GM18519 (cell line): ENCODE results near the gene CNNM2.

Experiments used
- ATAC-seq: cut with Tn5 transposase; IDR thresholded peaks from one replicate; pipeline ENCODE4 v1.9.1; 2021; ENCODE audit warnings: mild to moderate bottlenecking, moderate library complexity; ENCODE audit not compliant: unreplicated experiment, low FRiP score

CNNM2 gene

GRCh38 chr10:103067956-103068355 lies 149.9 kb downstream of the CNNM2 start:
- ATAC-seq, result no peak

GRCh38 chr10:103069453-103070331 lies 151.6 kb downstream of the CNNM2 start:
- ATAC-seq, result no peak

DNA sequence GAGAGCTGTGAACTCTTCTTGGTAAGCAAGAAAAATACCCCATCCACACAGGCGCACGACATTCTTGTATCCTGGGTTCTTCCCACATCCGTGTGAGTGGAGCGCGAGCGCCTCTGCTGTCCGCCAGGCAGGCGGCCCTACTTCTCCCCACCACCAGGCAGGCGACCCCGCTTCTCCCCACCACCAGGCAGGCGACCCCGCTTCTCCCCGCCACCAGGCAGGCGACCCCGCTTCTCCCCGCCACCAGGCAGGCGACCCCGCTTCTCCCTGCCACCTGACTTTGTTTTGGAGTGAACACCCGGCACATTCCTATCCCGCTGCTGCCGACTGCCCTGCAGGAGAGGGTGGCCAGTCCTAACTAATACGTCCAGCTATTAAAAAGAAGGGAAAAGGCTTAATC lies 154.2 kb downstream of the CNNM2 start:
- no peak for ATAC-seq

DNA sequence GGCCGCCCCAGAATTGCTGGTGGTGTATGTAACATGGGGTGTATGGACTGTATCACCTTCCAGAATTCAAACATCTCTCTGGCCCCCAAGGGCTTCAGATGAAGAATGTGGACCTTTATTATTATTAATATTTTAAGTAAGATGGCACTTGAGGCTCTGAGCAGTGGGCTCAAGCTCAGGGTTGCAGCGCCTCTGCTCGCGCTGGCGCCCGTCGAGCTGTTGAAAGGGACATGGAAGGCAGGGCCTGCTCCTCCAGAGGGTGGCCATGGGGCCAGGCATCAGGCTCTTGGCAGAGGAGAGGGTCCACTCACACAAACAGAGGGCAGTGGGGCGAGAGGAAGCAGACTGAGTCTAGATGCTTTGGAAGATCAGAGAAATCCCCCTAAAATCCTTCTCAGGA lies 154.8 kb downstream of the CNNM2 start:
- ATAC-seq, result no peak

DNA sequence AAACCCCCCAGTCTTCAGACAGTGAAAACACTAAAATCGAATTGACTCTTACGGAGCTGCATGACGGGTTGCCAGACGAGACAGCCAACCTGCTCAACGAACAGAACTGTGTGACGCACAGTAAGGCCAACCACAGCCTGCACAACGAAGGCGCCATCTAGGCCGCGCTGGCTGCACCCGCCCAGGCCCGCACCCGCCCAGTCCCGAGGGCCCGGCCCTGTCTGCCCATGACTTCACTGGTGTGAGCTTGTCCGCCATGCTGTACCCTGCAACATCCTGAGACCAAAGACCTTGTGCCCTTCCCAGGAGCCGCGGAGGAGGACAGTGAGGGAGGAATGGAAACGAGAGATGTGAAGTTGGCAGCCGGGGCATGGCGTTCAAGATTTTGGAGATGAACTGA lies 158.9 kb downstream of the CNNM2 start:
- ATAC-seq, result no peak

DNA sequence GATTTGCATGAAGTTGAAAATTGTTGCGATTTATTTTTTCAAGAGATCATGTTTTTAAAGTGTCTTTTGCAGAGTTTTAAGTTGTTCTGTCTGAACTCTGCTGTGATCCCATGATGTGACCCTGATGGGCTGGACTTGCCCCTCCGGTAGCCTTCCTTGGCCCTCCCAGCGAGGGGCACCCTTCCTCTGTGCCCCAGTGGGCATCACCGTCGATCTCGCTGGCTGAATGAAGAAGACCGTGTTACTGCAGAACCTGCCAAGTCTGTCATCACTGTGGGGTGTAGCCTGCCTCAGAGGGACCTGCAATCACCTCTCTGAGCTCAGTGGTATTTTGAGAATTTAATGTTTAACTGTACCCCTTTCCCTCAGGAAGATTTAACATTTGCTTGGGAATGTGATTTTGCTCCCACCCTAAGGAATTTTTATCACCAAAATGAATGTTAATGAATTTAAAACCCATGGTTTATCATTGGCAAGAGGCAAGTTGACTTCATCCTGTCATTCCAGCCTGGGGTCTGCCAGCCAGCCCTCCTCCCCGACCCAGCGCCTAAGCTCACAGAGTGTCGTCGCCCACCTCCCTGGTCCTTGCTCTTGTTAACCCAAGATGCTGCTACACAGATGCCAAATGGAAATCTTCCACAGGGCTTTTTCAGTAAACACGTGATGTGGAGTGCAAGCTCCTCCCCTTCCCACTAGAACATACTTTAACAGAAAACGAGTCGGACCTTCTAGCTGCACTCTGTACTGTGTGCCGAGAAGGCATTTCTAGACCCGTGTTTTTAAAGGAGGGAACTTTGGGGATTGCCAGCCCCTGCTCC lies 159.6 kb downstream of the CNNM2 start:
- ATAC-seq, result no peak

DNA sequence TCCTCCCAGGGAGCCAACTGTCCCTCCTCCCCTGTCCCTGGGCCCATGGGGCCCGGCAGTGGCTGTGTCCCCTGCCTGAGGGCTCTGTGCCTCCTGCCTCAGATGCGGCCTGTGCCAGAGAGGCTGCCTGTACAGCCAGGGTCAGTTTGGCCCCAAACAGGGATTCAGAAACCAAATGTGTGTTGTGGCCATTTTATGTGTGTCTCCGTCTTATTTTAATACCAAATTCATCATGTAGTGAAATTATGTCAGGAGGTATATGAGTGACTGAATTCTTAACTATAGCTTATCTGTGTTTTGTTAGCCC lies 160.2 kb downstream of the CNNM2 start:
- no peak for ATAC-seq

- ATAC-seq, result no peak
Observed at GRCh38 chr10:103078676-103079075, 160.6 kb downstream of the CNNM2 start.

DNA sequence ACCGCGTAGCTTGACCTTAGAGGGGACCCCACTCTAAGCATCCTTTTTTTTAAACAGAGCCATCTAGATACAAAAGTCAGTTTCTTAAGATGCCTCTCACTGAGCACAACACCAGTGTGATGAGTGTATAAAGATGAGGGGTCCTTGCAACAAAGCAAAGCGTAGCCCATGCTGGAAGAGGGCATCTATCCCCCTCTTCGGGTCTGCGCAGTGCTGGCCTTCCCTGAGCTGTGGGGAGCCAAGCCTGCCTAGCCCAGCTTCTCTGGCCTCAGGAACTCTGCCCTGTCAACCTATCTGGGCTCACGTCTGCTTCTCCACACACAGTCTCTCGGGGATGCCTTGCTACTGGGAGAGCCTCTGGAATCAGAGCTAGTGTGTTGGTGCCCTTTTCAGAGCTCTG lies 161.0 kb downstream of the CNNM2 start:
- ATAC-seq, result no peak

DNA sequence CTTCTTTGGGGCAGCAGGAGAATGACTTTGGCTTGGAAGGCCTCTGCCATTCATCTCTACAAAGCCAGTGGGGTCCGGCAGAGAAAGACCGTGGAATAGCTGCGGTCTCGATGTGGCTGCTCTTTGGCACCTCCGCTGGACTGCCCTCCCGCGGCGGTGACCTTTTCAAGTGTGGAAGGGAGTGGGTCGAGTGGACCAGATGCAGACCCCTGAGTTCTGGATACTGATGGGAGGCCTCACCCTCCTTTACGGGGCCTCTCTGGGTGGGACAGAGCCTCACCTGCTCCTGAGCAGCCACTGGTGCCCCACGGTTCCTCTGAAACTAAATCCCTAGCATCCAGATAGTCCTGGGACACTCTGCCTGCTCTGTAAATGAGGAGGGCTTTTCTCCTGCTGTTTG lies 161.9 kb downstream of the CNNM2 start:
- no peak for ATAC-seq

DNA sequence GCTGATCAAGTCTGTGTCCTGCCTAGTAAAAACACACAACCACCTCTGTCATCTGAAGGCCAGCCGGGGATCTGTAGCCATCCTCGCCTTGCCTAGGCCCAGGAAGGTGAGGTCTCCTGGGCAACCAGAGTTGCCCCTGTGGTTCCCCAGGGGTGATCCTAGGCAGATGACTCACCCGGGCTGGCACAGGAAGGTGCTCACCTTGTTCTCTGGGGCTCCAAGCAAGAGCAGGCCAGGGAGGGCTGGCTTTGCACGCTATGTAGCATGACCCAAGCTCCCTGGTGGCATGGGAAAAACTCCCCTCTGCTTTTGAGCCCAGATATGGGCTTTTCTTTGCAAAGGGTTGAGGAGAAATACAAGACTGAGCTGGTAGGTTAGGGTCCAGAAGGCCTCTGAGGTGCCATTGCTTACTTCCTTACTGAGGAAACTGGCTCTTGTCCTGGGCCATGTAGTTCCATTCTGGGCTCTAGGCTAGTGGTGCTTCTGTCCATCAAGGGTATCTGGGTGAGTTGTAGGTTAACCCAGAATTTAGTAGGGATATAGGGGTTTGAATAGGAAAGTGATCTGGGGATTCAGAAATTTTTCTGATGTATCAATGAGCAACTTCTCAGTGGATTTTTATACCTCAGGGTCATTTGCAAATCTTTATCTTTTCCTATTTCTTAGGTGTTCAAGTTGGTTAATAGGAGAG lies 162.9 kb downstream of the CNNM2 start:
- no peak for ATAC-seq

- ATAC-seq, result no peak
Observed at GRCh38 chr10:103082683-103083082, 164.6 kb downstream of the CNNM2 start.

DNA sequence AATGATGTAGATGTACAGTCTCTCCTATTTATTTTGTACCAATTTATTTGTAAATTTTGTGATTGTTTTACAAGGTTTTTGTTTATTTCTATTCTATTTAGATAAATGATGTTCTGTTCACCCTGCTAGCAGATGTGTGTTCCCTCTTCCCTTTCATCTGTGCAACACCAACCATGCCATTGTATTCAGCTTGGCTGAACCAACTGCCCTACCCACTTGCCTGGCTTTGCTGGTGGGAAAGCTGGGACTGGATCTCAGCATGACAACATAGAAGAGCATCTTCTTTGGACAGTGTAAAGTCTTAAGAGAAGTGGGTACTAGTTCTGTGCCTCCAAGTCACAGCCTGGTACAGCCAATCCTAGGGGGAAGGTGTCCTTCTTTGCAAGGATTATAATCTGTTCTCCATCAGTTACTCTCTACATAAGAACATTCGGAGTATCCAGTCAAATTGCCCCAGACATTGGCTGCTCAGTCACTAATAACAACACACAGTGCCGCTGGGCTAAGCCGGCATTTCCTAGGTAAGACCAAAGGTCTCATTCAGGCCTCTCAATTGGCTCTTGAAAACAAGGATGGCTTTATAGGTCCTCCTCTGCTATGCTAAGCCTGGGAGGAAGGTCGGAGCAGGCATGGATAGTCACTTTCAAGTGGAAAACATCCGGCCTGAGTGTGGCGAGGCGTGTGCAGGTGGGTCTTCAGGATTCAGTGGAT lies 165.3 kb downstream of the CNNM2 start:
- no peak for ATAC-seq

GRCh38 chr10:103083977-103084320 lies 165.9 kb downstream of the CNNM2 start:
- no peak for ATAC-seq

DNA sequence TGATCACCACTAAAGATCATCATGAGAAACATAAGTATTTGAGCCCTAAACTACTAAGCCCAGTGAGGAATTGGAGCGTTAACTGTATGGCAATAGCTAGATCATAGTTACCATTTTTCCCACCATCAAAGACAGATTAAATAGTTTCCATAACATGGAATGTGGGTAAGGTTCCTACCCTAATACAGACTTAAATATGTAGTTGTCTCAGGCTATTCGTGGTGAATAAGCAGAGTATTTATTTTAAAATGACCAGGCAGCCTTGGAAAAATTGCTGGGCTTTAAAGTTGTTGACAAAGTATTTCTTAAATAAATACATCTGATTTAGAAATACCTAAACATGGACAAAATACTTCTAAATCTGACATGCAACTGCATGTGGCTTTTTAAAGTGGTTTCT lies 168.2 kb downstream of the CNNM2 start:
- ATAC-seq, result no peak

DNA sequence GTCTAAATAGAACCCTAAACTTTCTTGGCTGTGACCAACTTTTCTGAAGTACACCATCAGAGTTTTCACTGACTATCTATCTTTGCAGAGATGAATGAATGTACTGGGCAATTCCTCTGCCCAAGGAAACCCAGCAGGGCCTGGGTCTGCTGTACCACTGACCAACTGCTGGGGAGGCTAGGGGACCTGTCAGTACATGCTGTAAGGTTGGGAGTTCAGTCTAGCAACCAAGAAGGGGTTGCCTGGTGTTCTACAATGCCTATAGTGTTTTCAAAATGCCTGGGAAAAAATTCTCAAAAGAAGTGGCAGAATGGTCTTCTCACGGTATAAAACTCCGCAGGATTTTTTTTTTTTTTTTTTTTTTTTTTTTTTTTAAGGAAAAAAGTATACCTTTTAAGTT lies 168.7 kb downstream of the CNNM2 start:
- ATAC-seq, result no peak

DNA sequence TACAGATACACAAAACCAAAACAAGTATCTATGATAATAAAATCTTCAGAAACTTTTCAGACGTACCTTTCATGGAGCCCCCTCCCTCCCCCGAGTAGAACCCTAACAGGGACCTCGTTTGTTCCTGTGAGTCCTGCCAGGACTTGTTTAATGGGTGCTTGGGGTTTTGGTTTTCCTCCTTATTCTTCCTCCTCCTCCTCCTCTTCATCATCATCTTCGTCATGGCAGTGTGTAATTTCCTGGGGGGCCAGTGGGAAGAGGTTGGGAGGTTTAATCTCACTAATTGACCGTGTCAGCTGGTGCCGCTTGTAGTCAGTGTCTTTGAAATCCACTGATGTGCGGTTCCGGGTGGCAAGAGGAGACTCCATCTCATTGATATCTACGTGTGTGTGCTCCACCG lies 171.4 kb downstream of the CNNM2 start:
- ATAC-seq, result no peak

- ATAC-seq, result no peak
Observed at GRCh38 chr10:103090911-103091310, 172.8 kb downstream of the CNNM2 start.

- ATAC-seq, result no peak
Observed at GRCh38 chr10:103095005-103095404, 176.9 kb downstream of the CNNM2 start.

DNA sequence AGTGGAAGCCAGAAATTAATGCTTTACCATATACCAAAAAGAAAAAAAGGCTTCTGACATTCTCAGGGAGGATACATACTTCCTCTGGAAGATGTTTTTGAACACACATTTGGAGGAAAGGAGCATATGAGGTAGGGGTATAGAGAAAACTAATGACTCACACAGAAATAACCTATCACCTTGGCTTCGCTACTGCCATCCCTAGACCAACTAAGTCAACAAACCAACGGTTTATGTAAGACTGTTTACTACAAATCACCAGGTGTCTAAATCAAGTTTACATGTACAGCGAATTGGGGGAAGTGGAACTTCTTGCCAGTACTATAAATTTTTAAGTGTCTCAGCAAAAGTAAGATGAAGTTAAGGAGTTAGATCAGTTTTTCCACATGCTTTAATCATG lies 178.0 kb downstream of the CNNM2 start:
- no peak for ATAC-seq

GRCh38 chr10:103098240-103098639 lies 180.1 kb downstream of the CNNM2 start:
- no peak for ATAC-seq
